ENCODE results near the gene KIAA0513. TPM values are rescaled to one million over a fixed set of nuclear protein-coding genes. Genes with fewer than 3 reads are reported as not detected.
A peak's percentile ranks its signal among the peaks of the same experiment; 100 is the strongest.

Gene KIAA0513
- total and polyA plus RNA-seq, 2 donors (not counting 1 experiment from before 2014, with no cell fraction given): 11.7 to 22.3 TPM

DNA sequence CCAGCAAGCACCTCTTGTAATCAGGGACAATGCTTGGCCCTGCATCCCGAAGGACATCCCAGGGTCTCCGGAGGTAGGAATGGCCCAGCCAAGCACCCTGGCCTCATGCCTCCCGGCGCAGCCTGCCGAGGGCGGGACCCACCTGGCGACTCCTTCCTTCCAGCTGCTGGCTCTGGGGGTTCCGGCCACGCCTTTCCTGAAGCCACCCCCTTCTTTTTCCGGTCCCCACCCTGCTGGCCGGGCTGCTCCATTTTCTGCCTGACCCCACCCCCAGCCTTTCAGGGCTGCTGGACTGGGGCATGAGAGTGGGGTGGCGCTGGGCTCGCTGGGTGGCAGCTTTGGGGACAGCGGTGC lies 107.2 kb downstream of the KIAA0513 start:
- H3K79me2 ChIP-seq (ENCODE audit: control insufficient read depth, insufficient read depth, low read length): no peaks in the 10 kb centered on the region
- DNase-seq (ENCODE audit: low read depth in 2 of 2): no peak
- no peaks in the 10 kb centered on the region for H3K36me3 ChIP-seq (ENCODE audit: control insufficient read depth, insufficient read depth, low read length)
- no peaks in the 10 kb centered on the region for H4K20me1 ChIP-seq (ENCODE audit: control insufficient read depth, extremely low read depth, insufficient read depth, low read length)
- no peaks in the 10 kb centered on the region for H3K9me3 ChIP-seq (ENCODE audit: control insufficient read depth, insufficient read depth, low read depth, low read length)
- peaks cover 27% of the 10 kb centered on the region for H3K4me1 ChIP-seq (ENCODE audit: control insufficient read depth, extremely low read depth, insufficient read depth, low read length)
- H3K9ac ChIP-seq (ENCODE audit: insufficient read depth, low read length): no peak overlapping the region
- no peak overlapping the region for H3K4me2 ChIP-seq (ENCODE audit: extremely low read depth, insufficient read depth, low read length)
- H2AFZ ChIP-seq (ENCODE audit: low read length): no peak overlapping the region
- H3K27ac ChIP-seq (ENCODE audit: insufficient read depth, low read length): no peak overlapping the region
- H3K4me3 ChIP-seq (replicated peaks in 1 of 4; ENCODE audit: control extremely low read depth in 1 of 4, insufficient read depth in 1 of 4, low read depth in 3 of 4, low read length in 4 of 4): no peak overlapping the region
- TF ChIP-seq CTCF (conservative IDR thresholded peaks at IDR 0.05 in 1 of 2, IDR thresholded peaks at IDR 0.05 in 1 of 2; ENCODE audit: low read depth in 1 of 2, low read length in 2 of 2): no peak
- no peak for TF ChIP-seq EZH2 (IDR thresholded peaks at IDR 0.05; ENCODE audit: low read length, missing control alignments)
- no peaks in the 10 kb centered on the region for H3K27me3 ChIP-seq (ENCODE audit: control insufficient read depth, insufficient read depth, low read length)

- Histone ChIP-seq H3K9me3 (ENCODE audit: control insufficient read depth, insufficient read depth, low read depth, low read length) (no peaks in the 10 kb centered on the region), H2AFZ (ENCODE audit: low read length) (no peak overlapping the region), H3K4me1 (ENCODE audit: control insufficient read depth, extremely low read depth, insufficient read depth, low read length) (peaks cover 16% of the 10 kb centered on the region), H3K79me2 (ENCODE audit: control insufficient read depth, insufficient read depth, low read length) (no peaks in the 10 kb centered on the region), H4K20me1 (ENCODE audit: control insufficient read depth, extremely low read depth, insufficient read depth, low read length) (no peaks in the 10 kb centered on the region), H3K9ac (ENCODE audit: insufficient read depth, low read length) (no peak overlapping the region), H3K4me3 (replicated peaks in 1 of 4; ENCODE audit: control extremely low read depth in 1 of 4, insufficient read depth in 1 of 4, low read depth in 3 of 4, low read length in 4 of 4) (no peak overlapping the region), H3K4me2 (ENCODE audit: extremely low read depth, insufficient read depth, low read length) (no peak overlapping the region), H3K27me3 (ENCODE audit: control insufficient read depth, insufficient read depth, low read length) (no peaks in the 10 kb centered on the region), H3K27ac (ENCODE audit: insufficient read depth, low read length) (peak overlapping the region; percentile 1), H3K36me3 (ENCODE audit: control insufficient read depth, insufficient read depth, low read length) (no peaks in the 10 kb centered on the region)
- peak in 1 of 2 donors; percentile 45 for DNase-seq (ENCODE audit: low read depth in 2 of 2)
- TF ChIP-seq EZH2 (IDR thresholded peaks at IDR 0.05; ENCODE audit: low read length, missing control alignments) (no peak), CTCF (conservative IDR thresholded peaks at IDR 0.05 in 1 of 2, IDR thresholded peaks at IDR 0.05 in 1 of 2; ENCODE audit: low read depth in 1 of 2, low read length in 2 of 2) (no peak)
Measured at GRCh38 chr16:85136213-85136701, 108.7 kb downstream of the KIAA0513 start.

DNA sequence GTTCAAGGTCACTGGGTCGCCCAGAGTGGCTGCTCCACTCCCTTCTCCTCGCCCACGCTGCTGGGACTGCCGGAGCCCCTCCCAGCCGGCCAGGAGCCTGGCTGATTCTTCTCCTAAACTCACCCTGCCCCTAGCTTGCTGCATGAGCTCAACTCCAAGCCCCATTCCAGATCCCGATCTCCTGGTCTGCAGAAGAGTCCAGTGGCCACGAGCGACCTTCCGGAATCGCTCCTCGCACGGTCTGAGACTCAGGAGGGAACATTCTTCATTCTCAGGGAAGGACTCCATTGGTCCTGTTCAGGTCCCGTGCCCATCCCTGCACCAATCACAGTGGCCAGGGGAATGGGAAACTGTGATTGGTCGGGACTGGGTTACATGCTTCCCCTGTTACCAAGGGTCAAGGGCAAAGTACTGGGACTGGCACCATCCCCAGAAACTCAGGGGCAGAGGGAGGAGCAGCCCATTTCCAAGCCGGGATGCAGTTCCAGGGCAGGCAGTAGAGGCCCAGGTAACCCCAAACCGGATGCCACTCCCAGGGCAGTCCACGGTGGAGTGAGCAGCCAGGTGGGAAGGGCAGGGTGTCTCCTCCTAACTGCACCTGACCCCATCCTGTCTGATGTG lies 109.2 kb downstream of the KIAA0513 start:
- no peaks in the 10 kb centered on the region for H4K20me1 ChIP-seq (ENCODE audit: control insufficient read depth, extremely low read depth, insufficient read depth, low read length)
- H3K4me1 ChIP-seq (ENCODE audit: control insufficient read depth, extremely low read depth, insufficient read depth, low read length): peaks cover 16% of the 10 kb centered on the region
- no peak for TF ChIP-seq EZH2 (IDR thresholded peaks at IDR 0.05; ENCODE audit: low read length, missing control alignments)
- TF ChIP-seq CTCF (conservative IDR thresholded peaks at IDR 0.05 in 1 of 2, IDR thresholded peaks at IDR 0.05 in 1 of 2; ENCODE audit: low read depth in 1 of 2, low read length in 2 of 2): no peak
- peak overlapping the region; percentile 71 for H3K4me2 ChIP-seq (ENCODE audit: extremely low read depth, insufficient read depth, low read length)
- H3K9ac ChIP-seq (ENCODE audit: insufficient read depth, low read length): peak overlapping the region; percentile 16
- H2AFZ ChIP-seq (ENCODE audit: low read length): no peak overlapping the region
- H3K27me3 ChIP-seq (ENCODE audit: control insufficient read depth, insufficient read depth, low read length): no peaks in the 10 kb centered on the region
- peak overlapping the region; percentile 24 for H3K27ac ChIP-seq (ENCODE audit: insufficient read depth, low read length)
- no peaks in the 10 kb centered on the region for H3K79me2 ChIP-seq (ENCODE audit: control insufficient read depth, insufficient read depth, low read length)
- peak in 1 of 2 donors; percentile 67 for DNase-seq (ENCODE audit: low read depth in 2 of 2)
- peak overlapping the region in 1 of 4 experiments; percentile 1 for H3K4me3 ChIP-seq (replicated peaks in 1 of 4; ENCODE audit: control extremely low read depth in 1 of 4, insufficient read depth in 1 of 4, low read depth in 3 of 4, low read length in 4 of 4)
- no peaks in the 10 kb centered on the region for H3K36me3 ChIP-seq (ENCODE audit: control insufficient read depth, insufficient read depth, low read length)
- H3K9me3 ChIP-seq (ENCODE audit: control insufficient read depth, insufficient read depth, low read depth, low read length): no peaks in the 10 kb centered on the region

Data from fibroblast of lung (primary cell).